ENCODE data around the gene OPRD1.

Gene OPRD1

GRCh38 chr1:28807046-28807445 lies 4.9 kb upstream of the OPRD1 start:
- no peak overlapping the region for H3K27ac ChIP-seq (ENCODE audit: low read depth, low read length)
- H2AFZ ChIP-seq (ENCODE audit: low read depth, low read length, severe bottlenecking), result no peak overlapping the region
- H3K79me2 ChIP-seq (ENCODE audit: insufficient read depth, low read length), result no peaks in the 10 kb centered on the region
- H3K4me2 ChIP-seq (ENCODE audit: low read depth, low read length, poor library complexity, severe bottlenecking), result no peak overlapping the region
- no peaks in the 10 kb centered on the region for H3F3A ChIP-seq (ENCODE audit: insufficient read depth)
- no peaks in the 10 kb centered on the region for H3K9me2 ChIP-seq (replicated peaks; ENCODE audit: insufficient read depth, low read length)
- H4K20me1 ChIP-seq (ENCODE audit: low read depth, low read length), result no peaks in the 10 kb centered on the region
- H3K9ac ChIP-seq (ENCODE audit: low read length), result no peak overlapping the region
- TF ChIP-seq EZH2phosphoT487 (conservative IDR thresholded peaks at IDR 0.05; ENCODE audit: low read length), result no peak
- TF ChIP-seq, protein P1, sequence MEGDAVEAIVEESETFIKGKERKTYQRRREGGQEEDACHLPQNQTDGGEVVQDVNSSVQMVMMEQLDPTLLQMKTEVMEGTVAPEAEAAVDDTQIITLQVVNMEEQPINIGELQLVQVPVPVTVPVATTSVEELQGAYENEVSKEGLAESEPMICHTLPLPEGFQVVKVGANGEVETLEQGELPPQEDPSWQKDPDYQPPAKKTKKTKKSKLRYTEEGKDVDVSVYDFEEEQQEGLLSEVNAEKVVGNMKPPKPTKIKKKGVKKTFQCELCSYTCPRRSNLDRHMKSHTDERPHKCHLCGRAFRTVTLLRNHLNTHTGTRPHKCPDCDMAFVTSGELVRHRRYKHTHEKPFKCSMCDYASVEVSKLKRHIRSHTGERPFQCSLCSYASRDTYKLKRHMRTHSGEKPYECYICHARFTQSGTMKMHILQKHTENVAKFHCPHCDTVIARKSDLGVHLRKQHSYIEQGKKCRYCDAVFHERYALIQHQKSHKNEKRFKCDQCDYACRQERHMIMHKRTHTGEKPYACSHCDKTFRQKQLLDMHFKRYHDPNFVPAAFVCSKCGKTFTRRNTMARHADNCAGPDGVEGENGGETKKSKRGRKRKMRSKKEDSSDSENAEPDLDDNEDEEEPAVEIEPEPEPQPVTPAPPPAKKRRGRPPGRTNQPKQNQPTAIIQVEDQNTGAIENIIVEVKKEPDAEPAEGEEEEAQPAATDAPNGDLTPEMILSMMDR (IDR thresholded peaks at IDR 0.05; ENCODE audit: insufficient read depth, low read length, poor library complexity, severe bottlenecking), result no peak
- H3K27me3 ChIP-seq (ENCODE audit: low read length), result no peaks in the 10 kb centered on the region
- H3K9me3 ChIP-seq (ENCODE audit: insufficient read depth, low read length), result no peaks in the 10 kb centered on the region
- no peaks in the 10 kb centered on the region for H3K36me3 ChIP-seq (ENCODE audit: low read length)
- H3K4me3 ChIP-seq (ENCODE audit: insufficient read depth, low read length, poor library complexity, severe bottlenecking), result no peak overlapping the region

DNA sequence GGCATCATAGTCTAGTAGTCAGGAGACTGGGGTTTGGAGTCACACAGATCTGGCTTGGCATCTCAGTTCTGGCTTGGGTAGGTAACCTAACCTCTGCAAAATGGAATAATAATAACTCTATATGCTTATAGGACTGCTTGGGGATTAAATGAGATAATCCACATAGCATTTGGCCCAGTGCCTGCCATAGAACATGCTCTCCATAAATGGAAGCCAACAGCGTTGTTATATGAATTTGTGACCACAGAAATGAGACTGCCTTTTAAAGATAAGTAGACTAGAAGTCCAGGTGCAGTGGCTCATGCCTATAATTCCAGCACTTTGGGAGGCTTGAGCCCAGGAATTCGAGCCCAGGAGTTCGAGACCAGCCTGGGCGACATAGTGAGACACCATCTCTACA lies 4.0 kb upstream of the OPRD1 start:
- no peak overlapping the region for H3K4me2 ChIP-seq (ENCODE audit: low read depth, low read length, poor library complexity, severe bottlenecking)
- H3K36me3 ChIP-seq (ENCODE audit: low read length), result no peaks in the 10 kb centered on the region
- no peaks in the 10 kb centered on the region for H3K79me2 ChIP-seq (ENCODE audit: insufficient read depth, low read length)
- no peaks in the 10 kb centered on the region for H3F3A ChIP-seq (ENCODE audit: insufficient read depth)
- H4K20me1 ChIP-seq (ENCODE audit: low read depth, low read length), result no peaks in the 10 kb centered on the region
- no peak for TF ChIP-seq EZH2phosphoT487 (conservative IDR thresholded peaks at IDR 0.05; ENCODE audit: low read length)
- no peak overlapping the region for H3K9ac ChIP-seq (ENCODE audit: low read length)
- no peaks in the 10 kb centered on the region for H3K27me3 ChIP-seq (ENCODE audit: low read length)
- H3K4me3 ChIP-seq (ENCODE audit: insufficient read depth, low read length, poor library complexity, severe bottlenecking), result no peak overlapping the region
- no peaks in the 10 kb centered on the region for H3K9me2 ChIP-seq (replicated peaks; ENCODE audit: insufficient read depth, low read length)
- H3K27ac ChIP-seq (ENCODE audit: low read depth, low read length), result no peak overlapping the region
- no peak overlapping the region for H2AFZ ChIP-seq (ENCODE audit: low read depth, low read length, severe bottlenecking)
- H3K9me3 ChIP-seq (ENCODE audit: insufficient read depth, low read length), result no peaks in the 10 kb centered on the region

DNA sequence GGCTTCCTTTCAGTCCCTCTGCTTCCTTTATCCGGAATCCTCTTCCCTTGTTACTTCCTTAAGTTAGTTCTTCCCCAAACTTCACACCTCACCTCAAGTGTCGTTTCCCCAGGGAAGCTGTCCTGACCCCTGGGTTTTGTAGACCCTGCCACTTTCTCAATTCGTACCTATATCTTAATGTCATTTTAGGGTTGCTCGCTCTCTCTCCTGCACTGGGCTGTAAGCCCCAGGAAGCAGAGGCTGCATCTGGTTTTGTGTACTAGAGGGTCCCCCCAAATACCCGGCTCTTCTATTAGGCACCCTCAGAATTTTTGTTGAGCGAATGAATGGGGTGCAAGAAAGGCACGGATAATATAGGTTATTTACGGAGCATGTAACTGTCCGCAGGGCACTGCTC lies 603 bp upstream of the OPRD1 start:
- Histone ChIP-seq H3K27ac (ENCODE audit: low read depth, low read length) (no peak overlapping the region), H3K9ac (ENCODE audit: low read length) (no peak overlapping the region), H2AFZ (ENCODE audit: low read depth, low read length, severe bottlenecking) (no peak overlapping the region), H3F3A (ENCODE audit: insufficient read depth) (no peaks in the 10 kb centered on the region), H3K4me3 (ENCODE audit: insufficient read depth, low read length, poor library complexity, severe bottlenecking) (no peak overlapping the region), H4K20me1 (ENCODE audit: low read depth, low read length) (no peaks in the 10 kb centered on the region), H3K9me3 (ENCODE audit: insufficient read depth, low read length) (no peaks in the 10 kb centered on the region), H3K4me2 (ENCODE audit: low read depth, low read length, poor library complexity, severe bottlenecking) (no peak overlapping the region), H3K9me2 (replicated peaks; ENCODE audit: insufficient read depth, low read length) (no peaks in the 10 kb centered on the region), H3K27me3 (ENCODE audit: low read length) (no peaks in the 10 kb centered on the region), H3K79me2 (ENCODE audit: insufficient read depth, low read length) (no peaks in the 10 kb centered on the region), H3K36me3 (ENCODE audit: low read length) (no peaks in the 10 kb centered on the region)
- TF ChIP-seq, protein P1 (IDR thresholded peaks at IDR 0.05; ENCODE audit: insufficient read depth, low read length, poor library complexity, severe bottlenecking), result no peak
- TF ChIP-seq EZH2phosphoT487 (conservative IDR thresholded peaks at IDR 0.05; ENCODE audit: low read length), result no peak

GRCh38 chr1:28812669-28813468 lies 899 bp downstream of the OPRD1 start:
- H3K9me2 ChIP-seq (replicated peaks; ENCODE audit: insufficient read depth, low read length), result no peaks in the 10 kb centered on the region
- H3K27ac ChIP-seq (ENCODE audit: low read depth, low read length), result no peak overlapping the region
- H3K27me3 ChIP-seq (ENCODE audit: low read length), result no peaks in the 10 kb centered on the region
- no peak overlapping the region for H3K4me3 ChIP-seq (ENCODE audit: insufficient read depth, low read length, poor library complexity, severe bottlenecking)
- no peaks in the 10 kb centered on the region for H3K9me3 ChIP-seq (ENCODE audit: insufficient read depth, low read length)
- H3F3A ChIP-seq (ENCODE audit: insufficient read depth), result no peaks in the 10 kb centered on the region
- H3K9ac ChIP-seq (ENCODE audit: low read length), result no peak overlapping the region
- no peak overlapping the region for H2AFZ ChIP-seq (ENCODE audit: low read depth, low read length, severe bottlenecking)
- H3K79me2 ChIP-seq (ENCODE audit: insufficient read depth, low read length), result no peaks in the 10 kb centered on the region
- no peaks in the 10 kb centered on the region for H3K36me3 ChIP-seq (ENCODE audit: low read length)
- H3K4me2 ChIP-seq (ENCODE audit: low read depth, low read length, poor library complexity, severe bottlenecking), result no peak overlapping the region
- no peaks in the 10 kb centered on the region for H4K20me1 ChIP-seq (ENCODE audit: low read depth, low read length)
- TF ChIP-seq EZH2phosphoT487 (conservative IDR thresholded peaks at IDR 0.05; ENCODE audit: low read length), result no peak
- TF ChIP-seq, protein P1 (IDR thresholded peaks at IDR 0.05; ENCODE audit: insufficient read depth, low read length, poor library complexity, severe bottlenecking), result no peak
